GM12801 (cell line): ENCODE data around the gene TPSD1.

Source experiments
- CTCF ChIP-seq: IDR thresholded peaks from one replicate; pipeline ENCODE4 v1.5.1; 2011; ENCODE audit warnings: control low read depth; ENCODE audit not compliant: insufficient read length; ENCODE audit errors: extremely low read depth

The TPSD1 gene

GRCh38 chr16:1297018-1297696 lies 41.3 kb downstream of the TPSD1 start:
- no peak for TF ChIP-seq CTCF

- no peak for TF ChIP-seq CTCF
These were observed 42.5 kb downstream of the TPSD1 start for GRCh38 chr16:1298406-1298805.

- no peak for TF ChIP-seq CTCF
These were observed 43.4 kb downstream of the TPSD1 start for GRCh38 chr16:1299012-1299867.

- no peak for TF ChIP-seq CTCF
These were observed 44.0 kb downstream of the TPSD1 start for GRCh38 chr16:1299868-1300203.

GRCh38 chr16:1300664-1301476 lies 45.0 kb downstream of the TPSD1 start:
- TF ChIP-seq CTCF = no peak

- no peak for TF ChIP-seq CTCF
These were observed 45.7 kb downstream of the TPSD1 start for GRCh38 chr16:1301562-1301961.

- no peak for TF ChIP-seq CTCF
These were observed 50.0 kb downstream of the TPSD1 start for GRCh38 chr16:1305823-1306222.
